ENCODE data around the gene ASB3.

Gene ASB3

DNA sequence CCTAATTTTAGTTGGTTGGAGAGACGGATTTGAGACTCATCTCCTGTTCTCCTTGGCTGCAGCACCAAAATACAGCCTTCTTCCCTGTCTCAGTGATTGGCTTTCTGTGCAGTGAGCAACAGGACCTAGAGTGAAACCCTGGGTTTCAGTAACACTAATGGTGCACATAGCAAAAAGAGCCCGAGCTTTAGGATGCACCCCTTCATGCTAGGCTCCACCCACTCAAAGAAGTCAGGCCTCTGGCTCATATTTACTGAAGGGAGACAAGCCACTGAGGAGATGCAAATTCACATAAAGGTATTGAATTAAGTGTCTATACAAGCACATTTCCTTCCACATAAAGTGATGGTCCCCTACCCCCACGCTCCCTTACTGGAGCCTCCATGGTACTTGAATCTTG is 151.1 kb downstream of the ASB3 start:
- no peak overlapping the region for H3K18ac ChIP-seq (ENCODE audit: low read depth in 1 of 2, low read length in 2 of 2)
- no peak overlapping the region for H2BK12ac ChIP-seq (ENCODE audit: low read length in 2 of 2)
- 61% methylated on average over 3 of the region's 3 CpGs for WGBS
- H2BK5ac ChIP-seq (ENCODE audit: low read depth, low read length, poor library complexity, severe bottlenecking), result no peak overlapping the region
- no peak overlapping the region for H3K4me3 ChIP-seq (ENCODE audit: insufficient read depth in 1 of 2, low read depth in 1 of 2, low read length in 2 of 2)
- H2AFZ ChIP-seq (ENCODE audit: low read depth, low read length), result no peak overlapping the region
- H3K27me3 ChIP-seq (ENCODE audit: control insufficient read depth in 1 of 2, insufficient read depth in 1 of 2, low read length in 2 of 2), result no peaks in the 10 kb centered on the region
- H3K27ac ChIP-seq (ENCODE audit: low read length, poor library complexity, severe bottlenecking), result no peak overlapping the region
- no peaks in the 10 kb centered on the region for H3K36me3 ChIP-seq (ENCODE audit: control insufficient read depth in 1 of 2, insufficient read depth in 2 of 2, low read depth in 1 of 2, low read length in 2 of 2)
- no peak overlapping the region for H2AK5ac ChIP-seq (ENCODE audit: low read length, severe bottlenecking)
- H3K9ac ChIP-seq (ENCODE audit: low read length), result no peak overlapping the region
- no peaks in the 10 kb centered on the region for H3K9me3 ChIP-seq (ENCODE audit: control insufficient read depth, low read length)
- no peak overlapping the region for H2BK120ac ChIP-seq (ENCODE audit: low read depth, low read length)
- H3K4me1 ChIP-seq (ENCODE audit: control insufficient read depth, insufficient read depth, low read depth, low read length), result peaks cover 2% of the 10 kb centered on the region
- no peak overlapping the region for H3K4me2 ChIP-seq (ENCODE audit: low read length, poor library complexity, severe bottlenecking)
- no peak overlapping the region for H4K91ac ChIP-seq (ENCODE audit: low read length)
- no peak overlapping the region for H3K23ac ChIP-seq (ENCODE audit: low read length in 2 of 2)
- no peak overlapping the region for H4K8ac ChIP-seq (ENCODE audit: low read length)
- no peak overlapping the region for H3K14ac ChIP-seq (ENCODE audit: low read length in 2 of 2)
- no peak for DNase-seq
- no peak overlapping the region for H3K4ac ChIP-seq (ENCODE audit: low read depth in 1 of 2, low read length in 2 of 2)
- H3K79me1 ChIP-seq (replicated peaks; ENCODE audit: low read length, poor library complexity, severe bottlenecking), result no peaks in the 10 kb centered on the region
- H2BK15ac ChIP-seq (ENCODE audit: low read depth, poor library complexity, severe bottlenecking), result no peak overlapping the region

DNA sequence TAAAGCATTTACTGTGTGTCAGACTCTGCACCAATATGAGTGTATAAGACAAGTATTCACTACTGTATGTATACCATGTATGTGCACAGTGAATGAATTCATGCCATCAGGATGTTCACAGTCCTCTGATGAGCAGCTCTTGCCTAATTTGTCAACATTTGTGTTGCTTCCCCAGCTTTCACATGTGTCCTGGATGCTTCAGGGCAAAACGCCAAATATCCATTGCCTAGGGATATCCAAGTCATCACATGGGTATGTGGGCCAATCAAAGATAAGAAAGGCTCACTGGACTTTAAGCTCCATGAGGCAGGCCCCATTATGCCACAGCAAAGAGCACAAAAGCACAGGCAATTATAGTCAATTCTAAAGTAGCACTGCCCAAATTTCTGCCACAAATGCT is 153.3 kb downstream of the ASB3 start:
- no peak overlapping the region for H3K23ac ChIP-seq (ENCODE audit: low read length in 2 of 2)
- H3K4ac ChIP-seq (ENCODE audit: low read depth in 1 of 2, low read length in 2 of 2), result no peak overlapping the region
- H3K4me3 ChIP-seq (ENCODE audit: insufficient read depth in 1 of 2, low read depth in 1 of 2, low read length in 2 of 2), result no peak overlapping the region
- no peak overlapping the region for H4K91ac ChIP-seq (ENCODE audit: low read length)
- no peak overlapping the region for H2BK12ac ChIP-seq (ENCODE audit: low read length in 2 of 2)
- peaks cover 3% of the 10 kb centered on the region for H3K4me1 ChIP-seq (ENCODE audit: control insufficient read depth, insufficient read depth, low read depth, low read length)
- DNase-seq, result peak; percentile 17
- H3K27ac ChIP-seq (ENCODE audit: low read length, poor library complexity, severe bottlenecking), result no peak overlapping the region
- H3K4me2 ChIP-seq (ENCODE audit: low read length, poor library complexity, severe bottlenecking), result no peak overlapping the region
- no peaks in the 10 kb centered on the region for H3K36me3 ChIP-seq (ENCODE audit: control insufficient read depth in 1 of 2, insufficient read depth in 2 of 2, low read depth in 1 of 2, low read length in 2 of 2)
- H2BK15ac ChIP-seq (ENCODE audit: low read depth, poor library complexity, severe bottlenecking), result no peak overlapping the region
- H2BK120ac ChIP-seq (ENCODE audit: low read depth, low read length), result no peak overlapping the region
- no peaks in the 10 kb centered on the region for H3K9me3 ChIP-seq (ENCODE audit: control insufficient read depth, low read length)
- no peak overlapping the region for H2BK5ac ChIP-seq (ENCODE audit: low read depth, low read length, poor library complexity, severe bottlenecking)
- H4K8ac ChIP-seq (ENCODE audit: low read length), result no peak overlapping the region
- H3K14ac ChIP-seq (ENCODE audit: low read length in 2 of 2), result no peak overlapping the region
- no peak overlapping the region for H2AK5ac ChIP-seq (ENCODE audit: low read length, severe bottlenecking)
- no peak overlapping the region for H3K18ac ChIP-seq (ENCODE audit: low read depth in 1 of 2, low read length in 2 of 2)
- no peaks in the 10 kb centered on the region for H3K27me3 ChIP-seq (ENCODE audit: control insufficient read depth in 1 of 2, insufficient read depth in 1 of 2, low read length in 2 of 2)
- H2AFZ ChIP-seq (ENCODE audit: low read depth, low read length), result no peak overlapping the region
- H3K9ac ChIP-seq (ENCODE audit: low read length), result no peak overlapping the region
- WGBS, result 88% methylated on average over 1 of the region's 1 CpG
- H3K79me1 ChIP-seq (replicated peaks; ENCODE audit: low read length, poor library complexity, severe bottlenecking), result no peaks in the 10 kb centered on the region

DNA sequence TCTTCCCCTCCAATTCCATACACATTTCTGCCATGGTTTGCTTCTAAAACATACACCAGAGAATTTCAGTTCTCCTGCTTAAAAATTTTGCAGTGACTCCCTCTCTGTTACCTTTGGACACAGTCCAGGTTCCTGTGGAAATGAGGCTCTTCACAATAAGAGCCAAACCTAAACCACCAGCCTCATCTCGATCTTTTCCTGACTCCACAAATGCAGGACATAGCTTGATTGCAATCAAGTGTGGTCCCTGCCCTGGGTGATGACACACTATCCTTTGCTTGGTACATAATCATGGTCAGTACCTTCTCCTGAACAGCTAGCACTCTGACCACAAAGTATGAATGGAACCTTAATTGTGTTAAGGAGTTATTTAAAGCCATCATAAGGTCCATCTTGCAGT is 154.0 kb downstream of the ASB3 start:
- 36% methylated on average over 1 of the region's 1 CpG for WGBS

DNA sequence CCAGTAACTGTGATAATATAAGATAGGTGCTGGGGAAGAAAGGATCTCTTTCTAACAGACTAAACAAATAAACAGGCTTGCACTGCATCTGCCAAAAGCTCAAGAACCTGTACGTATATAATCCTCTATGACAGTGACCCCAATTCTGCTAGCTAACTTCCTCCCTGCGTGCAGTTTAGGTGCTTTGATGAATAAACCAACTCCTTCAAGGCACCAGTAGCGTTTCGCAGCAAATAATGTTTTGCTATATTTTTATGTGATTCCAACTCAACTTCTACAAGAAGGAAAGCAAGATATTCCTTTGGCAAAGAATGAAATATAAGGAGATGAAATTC is 154.7 kb downstream of the ASB3 start:
- H2BK5ac ChIP-seq (ENCODE audit: low read depth, low read length, poor library complexity, severe bottlenecking), result no peak overlapping the region
- H3K36me3 ChIP-seq (ENCODE audit: control insufficient read depth in 1 of 2, insufficient read depth in 2 of 2, low read depth in 1 of 2, low read length in 2 of 2), result no peaks in the 10 kb centered on the region
- no peak overlapping the region for H2BK120ac ChIP-seq (ENCODE audit: low read depth, low read length)
- no peak overlapping the region for H3K4ac ChIP-seq (ENCODE audit: low read depth in 1 of 2, low read length in 2 of 2)
- H3K79me1 ChIP-seq (replicated peaks; ENCODE audit: low read length, poor library complexity, severe bottlenecking), result no peaks in the 10 kb centered on the region
- no peak overlapping the region for H2AK5ac ChIP-seq (ENCODE audit: low read length, severe bottlenecking)
- no peak overlapping the region for H3K4me2 ChIP-seq (ENCODE audit: low read length, poor library complexity, severe bottlenecking)
- no peak overlapping the region for H3K14ac ChIP-seq (ENCODE audit: low read length in 2 of 2)
- WGBS, result 91% methylated on average over 2 of the region's 4 CpGs
- DNase-seq, result no peak
- H3K27ac ChIP-seq (ENCODE audit: low read length, poor library complexity, severe bottlenecking), result no peak overlapping the region
- H3K9me3 ChIP-seq (ENCODE audit: control insufficient read depth, low read length), result no peaks in the 10 kb centered on the region
- no peak overlapping the region for H3K23ac ChIP-seq (ENCODE audit: low read length in 2 of 2)
- no peak overlapping the region for H2BK12ac ChIP-seq (ENCODE audit: low read length in 2 of 2)
- H2BK15ac ChIP-seq (ENCODE audit: low read depth, poor library complexity, severe bottlenecking), result no peak overlapping the region
- H3K18ac ChIP-seq (ENCODE audit: low read depth in 1 of 2, low read length in 2 of 2), result no peak overlapping the region
- H3K9ac ChIP-seq (ENCODE audit: low read length), result no peak overlapping the region
- no peak overlapping the region for H2AFZ ChIP-seq (ENCODE audit: low read depth, low read length)
- H4K8ac ChIP-seq (ENCODE audit: low read length), result no peak overlapping the region
- H3K27me3 ChIP-seq (ENCODE audit: control insufficient read depth in 1 of 2, insufficient read depth in 1 of 2, low read length in 2 of 2), result no peaks in the 10 kb centered on the region
- H3K4me1 ChIP-seq (ENCODE audit: control insufficient read depth, insufficient read depth, low read depth, low read length), result peaks cover 3% of the 10 kb centered on the region
- no peak overlapping the region for H4K91ac ChIP-seq (ENCODE audit: low read length)
- no peak overlapping the region for H3K4me3 ChIP-seq (ENCODE audit: insufficient read depth in 1 of 2, low read depth in 1 of 2, low read length in 2 of 2)

More for the DNA sequence above, 154.0 kb downstream of the ASB3 start:
- Histone ChIP-seq H3K4ac (ENCODE audit: low read depth in 1 of 2, low read length in 2 of 2) (no peak overlapping the region), H3K27me3 (ENCODE audit: control insufficient read depth in 1 of 2, insufficient read depth in 1 of 2, low read length in 2 of 2) (no peaks in the 10 kb centered on the region), H3K23ac (ENCODE audit: low read length in 2 of 2) (no peak overlapping the region), H2BK12ac (ENCODE audit: low read length in 2 of 2) (no peak overlapping the region), H3K18ac (ENCODE audit: low read depth in 1 of 2, low read length in 2 of 2) (no peak overlapping the region), H2BK5ac (ENCODE audit: low read depth, low read length, poor library complexity, severe bottlenecking) (no peak overlapping the region), H3K14ac (ENCODE audit: low read length in 2 of 2) (no peak overlapping the region), H4K91ac (ENCODE audit: low read length) (no peak overlapping the region), H3K27ac (ENCODE audit: low read length, poor library complexity, severe bottlenecking) (no peak overlapping the region), H2AFZ (ENCODE audit: low read depth, low read length) (no peak overlapping the region), H2BK120ac (ENCODE audit: low read depth, low read length) (no peak overlapping the region), H3K9ac (ENCODE audit: low read length) (no peak overlapping the region), H3K4me1 (ENCODE audit: control insufficient read depth, insufficient read depth, low read depth, low read length) (peaks cover 3% of the 10 kb centered on the region), H3K9me3 (ENCODE audit: control insufficient read depth, low read length) (no peaks in the 10 kb centered on the region), H2BK15ac (ENCODE audit: low read depth, poor library complexity, severe bottlenecking) (no peak overlapping the region), H2AK5ac (ENCODE audit: low read length, severe bottlenecking) (no peak overlapping the region), H3K36me3 (ENCODE audit: control insufficient read depth in 1 of 2, insufficient read depth in 2 of 2, low read depth in 1 of 2, low read length in 2 of 2) (no peaks in the 10 kb centered on the region), H4K8ac (ENCODE audit: low read length) (no peak overlapping the region), H3K79me1 (replicated peaks; ENCODE audit: low read length, poor library complexity, severe bottlenecking) (no peaks in the 10 kb centered on the region), H3K4me2 (ENCODE audit: low read length, poor library complexity, severe bottlenecking) (no peak overlapping the region), H3K4me3 (ENCODE audit: insufficient read depth in 1 of 2, low read depth in 1 of 2, low read length in 2 of 2) (no peak overlapping the region)
- DNase-seq, result peak; percentile 6
